Activated naive CD4-positive, alpha-beta T cell treated with anti-CD3 and anti-CD28 coated beads, Interleukin-2, amount 50 U/mL, for 16 hours (primary cell): Measurements from ENCODE around the gene GLRX.

ENCODE experiments used
- DNase-seq: peaks from one replicate; pipeline ENCODE4 v3.0.0-alpha.2; 2020

The GLRX gene

GRCh38 chr5:95822542-95823181 is at the start of gene GLRX:
GLRX (minus strand) TSS chr5:95822726; CDS start chr5:95822662, 64 bp downstream.
- DNase-seq, result peak; percentile 50

- no peak for DNase-seq
These were observed 48.8 kb upstream of the GLRX start for GRCh38 chr5:95871146-95871806.

- DNase-seq, result peak; percentile 63
These were observed 47.7 kb upstream of the GLRX start for GRCh38 chr5:95870105-95870672.

DNA sequence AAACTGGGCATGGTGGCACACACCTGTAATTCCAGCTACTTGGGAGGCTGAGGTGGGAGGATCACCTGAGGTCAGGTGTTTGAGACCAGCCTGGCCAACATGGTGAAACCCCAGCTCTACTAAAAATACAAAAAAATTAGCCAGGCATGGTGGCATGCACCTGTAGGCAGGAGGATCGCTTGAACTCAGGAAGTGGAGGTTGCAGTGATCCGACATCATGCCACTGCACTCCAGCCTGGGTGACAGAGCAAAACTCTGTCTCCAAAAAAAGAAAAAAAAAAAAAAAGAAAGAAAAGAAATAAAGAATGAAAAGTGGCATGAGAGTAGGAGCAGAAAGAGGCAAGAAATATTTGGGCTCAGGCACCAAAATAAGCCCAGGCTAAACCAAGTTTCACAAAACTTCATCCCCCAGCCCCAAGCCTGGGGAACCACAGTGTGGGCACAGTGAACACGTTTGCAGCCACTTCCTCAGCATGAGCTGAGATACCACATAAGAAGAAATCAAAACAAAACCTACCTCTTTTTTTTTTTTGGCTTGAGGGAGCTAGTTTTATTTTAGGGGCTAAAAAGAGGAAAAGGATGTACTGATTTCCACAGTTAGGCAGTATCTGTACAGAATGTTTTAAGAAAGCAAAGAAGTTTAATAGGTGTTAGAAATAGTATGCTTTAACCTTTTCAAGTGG is 46.8 kb upstream of the GLRX start:
- DNase-seq, result peak; percentile 45

GRCh38 chr5:95868136-95868535 is 45.6 kb upstream of the GLRX start:
- no peak for DNase-seq

DNA sequence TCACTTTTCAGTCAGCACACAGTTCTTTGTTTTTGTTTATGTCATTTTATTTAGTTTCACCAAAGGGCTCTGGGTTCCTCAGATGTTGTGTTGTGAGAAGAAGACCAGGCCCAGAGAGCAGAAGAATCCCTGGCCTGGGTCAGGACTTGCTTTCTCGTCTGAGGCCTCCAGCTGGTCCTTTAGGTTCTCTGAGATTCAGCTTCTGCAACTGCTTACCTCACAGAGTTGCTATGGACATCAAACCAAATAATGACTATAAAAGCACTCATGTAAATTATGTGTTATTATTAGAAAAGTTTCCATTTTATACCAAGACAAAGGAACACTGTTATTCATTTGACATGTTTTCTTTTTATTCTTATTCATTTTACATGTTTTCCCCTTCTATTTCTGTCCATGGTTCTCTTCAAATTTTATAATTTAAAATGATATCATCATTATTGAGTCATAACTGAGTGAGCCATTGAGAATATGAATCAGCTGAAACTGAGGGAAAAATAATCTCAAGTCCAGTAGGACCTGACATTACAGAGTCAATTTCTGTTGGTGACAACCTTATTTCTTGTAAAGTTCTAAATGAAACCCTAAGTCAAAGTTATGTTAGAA is 44.0 kb upstream of the GLRX start:
- no peak for DNase-seq

DNA sequence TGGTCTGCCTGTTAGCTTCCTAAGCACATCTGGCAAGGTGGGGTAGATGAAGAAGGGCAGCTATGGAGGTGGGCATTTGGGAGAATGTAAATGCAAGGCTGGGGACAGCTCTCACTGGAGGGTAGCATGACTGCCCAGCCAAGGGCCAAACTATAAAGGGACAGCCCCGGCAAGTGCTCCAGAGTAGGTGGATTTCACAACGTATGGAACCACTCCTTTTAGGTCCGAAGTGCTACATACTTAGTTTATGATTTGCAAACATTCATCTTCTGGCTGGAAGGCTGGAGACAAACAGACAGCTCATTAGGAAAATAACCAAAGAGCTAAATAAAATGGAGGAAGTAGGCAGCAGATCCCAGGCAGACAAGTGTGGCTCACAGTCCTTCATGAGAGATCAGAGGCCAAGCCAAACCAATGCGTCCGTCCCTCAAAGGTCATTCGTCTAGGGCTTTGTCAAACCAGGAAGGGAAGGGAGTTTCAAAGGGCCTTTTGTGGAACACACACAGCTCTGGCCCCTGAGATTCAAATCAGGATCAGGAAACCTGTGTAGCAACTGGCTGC is 42.5 kb upstream of the GLRX start:
- DNase-seq, result no peak

- DNase-seq, result no peak
These were observed 41.9 kb upstream of the GLRX start for GRCh38 chr5:95864456-95864855.

DNA sequence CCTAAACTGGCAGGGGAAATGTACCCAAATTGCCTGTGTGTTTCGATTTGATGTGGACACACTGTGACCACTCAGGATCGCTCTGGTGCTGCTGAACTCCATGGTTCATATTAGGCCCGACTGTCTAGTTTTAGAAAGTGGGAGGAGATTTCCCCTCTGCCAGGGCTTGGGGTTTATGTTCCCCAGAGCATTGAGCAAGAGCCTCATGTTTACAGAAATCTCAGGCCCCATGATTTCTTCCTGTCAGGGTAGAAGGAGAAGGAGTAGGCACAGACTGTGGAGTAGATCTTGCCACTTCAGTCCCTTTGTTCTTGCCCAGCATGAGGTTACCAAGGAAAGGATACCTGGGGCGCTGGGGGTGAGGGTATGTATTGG is 40.8 kb upstream of the GLRX start:
- DNase-seq, result no peak

GRCh38 chr5:95862671-95863382 is 40.3 kb upstream of the GLRX start:
- no peak for DNase-seq

GRCh38 chr5:95861864-95862561 is 39.5 kb upstream of the GLRX start:
- no peak for DNase-seq

GRCh38 chr5:95861221-95861863 is 38.8 kb upstream of the GLRX start:
- DNase-seq, result no peak

DNA sequence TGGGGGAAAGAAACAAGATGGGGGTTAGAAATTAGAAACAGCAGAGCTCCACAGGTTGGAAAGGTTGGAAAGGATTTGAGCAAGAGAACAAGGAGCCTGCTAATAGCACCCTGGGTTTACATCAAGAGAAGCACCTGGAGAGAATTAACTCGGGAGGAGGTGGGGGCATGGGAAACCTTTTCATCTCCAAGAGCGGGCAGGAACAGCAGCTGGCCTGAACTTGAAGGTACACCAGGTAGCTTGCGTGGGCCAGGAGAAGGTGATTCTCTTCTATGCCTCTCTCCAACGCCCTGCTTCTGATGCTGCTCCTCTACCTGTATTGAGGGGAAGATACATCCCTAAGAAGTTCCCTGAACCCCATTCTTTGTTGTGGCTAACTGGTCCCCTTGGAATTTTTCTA is 37.1 kb upstream of the GLRX start:
- no peak for DNase-seq

- peak; percentile 91 for DNase-seq
These were observed 36.4 kb upstream of the GLRX start for GRCh38 chr5:95858661-95859595.

DNA sequence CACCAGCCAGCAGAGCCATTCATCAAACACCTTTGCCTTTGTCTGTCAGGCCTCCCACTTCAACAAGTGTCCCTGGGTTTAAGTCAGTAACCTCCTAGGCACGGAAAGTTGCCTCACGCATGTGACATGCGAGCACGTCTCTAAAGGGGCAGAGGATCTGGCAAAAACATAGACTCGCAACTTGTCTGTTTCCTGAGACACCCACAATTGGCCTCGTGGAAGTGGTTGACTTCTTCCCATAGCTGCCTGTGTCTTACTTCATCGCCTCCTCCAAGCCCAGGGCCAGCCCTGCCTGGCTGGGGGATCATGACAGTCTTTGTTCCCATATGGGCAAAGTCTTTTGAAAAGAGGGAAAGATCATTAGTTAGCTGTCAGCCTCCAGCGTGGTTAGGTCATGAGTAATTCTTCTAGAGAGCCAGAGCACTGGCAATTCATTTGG is 35.5 kb upstream of the GLRX start:
- DNase-seq, result no peak

- DNase-seq, result no peak
These were observed 34.8 kb upstream of the GLRX start for GRCh38 chr5:95857185-95857945.

DNA sequence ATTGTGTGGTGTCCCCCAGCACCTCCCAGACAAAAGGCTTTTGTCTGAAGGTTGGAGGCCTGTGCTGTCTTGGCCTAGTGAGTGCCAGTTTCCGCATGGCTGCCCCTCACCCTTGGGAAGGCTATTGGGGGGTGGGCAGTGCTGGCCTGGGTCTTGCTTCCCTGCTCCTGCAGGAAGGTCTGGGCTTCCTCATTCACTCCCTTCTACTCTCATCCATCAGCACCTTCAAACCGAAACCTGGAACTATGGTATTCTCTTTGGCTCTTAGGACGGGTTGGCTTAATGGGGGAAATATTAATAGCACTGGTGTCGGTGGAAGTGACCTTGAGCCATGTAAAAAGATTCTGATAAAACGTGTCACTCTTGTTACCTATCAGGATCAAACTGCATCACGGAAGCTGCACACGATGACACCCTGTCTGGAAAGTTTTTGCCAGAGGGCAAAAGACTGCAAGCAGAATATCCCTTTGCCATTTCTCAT is 34.0 kb upstream of the GLRX start:
- no peak for DNase-seq

GRCh38 chr5:95853490-95853889 is 31.0 kb upstream of the GLRX start:
- DNase-seq, result no peak

DNA sequence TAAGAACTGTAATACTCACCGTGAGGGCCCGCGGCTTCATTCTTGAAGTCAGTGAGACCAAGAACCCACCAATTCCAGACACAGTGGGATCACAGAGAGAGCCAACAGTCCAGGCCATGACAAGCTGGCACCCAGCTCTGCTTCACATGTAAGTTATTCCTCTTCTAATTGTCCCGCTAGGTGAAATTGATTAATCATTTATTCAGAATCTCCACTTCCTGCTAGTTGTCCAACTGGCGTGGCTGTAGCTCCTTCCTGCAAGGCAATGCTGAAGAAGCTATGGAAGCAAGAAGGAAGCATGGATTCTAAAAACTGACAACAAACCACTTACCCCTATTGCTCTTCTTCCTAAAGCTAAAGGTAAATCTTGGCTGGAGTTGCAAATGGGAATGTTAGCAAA is 30.0 kb upstream of the GLRX start:
- no peak for DNase-seq
